HG03469 (cell line): ENCODE results near the gene FAF1.

Source experiments
- ATAC-seq: cut with Tn5 transposase; IDR thresholded peaks from one replicate; pipeline ENCODE4 v1.9.1; 2021; ENCODE audit warnings: mild to moderate bottlenecking, moderate library complexity, moderate number of reproducible peaks; ENCODE audit not compliant: unreplicated experiment

FAF1 gene

DNA sequence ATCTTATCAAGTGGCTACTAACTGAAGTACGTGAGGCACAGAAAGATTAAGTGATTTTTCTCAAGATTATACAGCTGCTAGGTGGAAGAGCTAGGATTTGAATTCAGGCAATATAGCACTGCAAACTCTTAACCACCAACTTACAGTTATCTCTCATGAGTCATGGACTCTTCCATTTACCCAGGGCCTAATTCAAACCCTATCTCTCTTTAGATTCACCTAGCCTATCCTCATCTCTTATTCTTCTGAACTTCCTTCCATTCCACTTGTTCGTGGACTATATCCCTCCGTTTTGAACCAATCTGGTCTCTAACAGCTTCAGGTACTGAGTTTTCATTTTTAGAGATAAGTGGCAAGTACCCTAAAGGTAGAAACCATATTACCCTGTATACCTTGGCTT lies 444.0 kb downstream of the FAF1 start:
- ATAC-seq: no peak

- no peak for ATAC-seq
Measured at GRCh38 chr1:50508040-50508586, 452.0 kb downstream of the FAF1 start.

- no peak for ATAC-seq
Measured at GRCh38 chr1:50505427-50505826, 454.6 kb downstream of the FAF1 start.

DNA sequence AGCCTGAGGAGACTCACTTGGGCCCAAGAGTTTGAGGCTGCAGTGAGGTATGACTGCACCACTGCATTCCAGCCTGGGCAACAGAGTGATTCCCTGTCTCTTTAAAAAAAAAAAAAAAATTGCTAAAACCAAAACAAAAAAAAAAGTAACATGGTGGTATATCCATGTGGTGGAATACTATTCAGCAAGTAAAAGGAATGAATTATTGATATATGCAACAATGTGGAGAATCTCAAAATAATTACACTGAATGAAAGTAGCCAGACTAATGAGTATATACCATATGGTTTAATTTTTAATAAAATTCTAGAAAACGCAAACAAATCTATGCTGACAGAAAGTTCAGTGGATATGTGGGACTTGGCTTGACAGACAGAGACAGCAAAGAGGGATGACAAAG lies 456.6 kb downstream of the FAF1 start:
- no peak for ATAC-seq

GRCh38 chr1:50502147-50502546 lies 457.9 kb downstream of the FAF1 start:
- no peak for ATAC-seq

- ATAC-seq: no peak
Measured at GRCh38 chr1:50497007-50497406, 463.1 kb downstream of the FAF1 start.

GRCh38 chr1:50493710-50494109 lies 466.4 kb downstream of the FAF1 start:
- no peak for ATAC-seq

- no peak for ATAC-seq
Measured at GRCh38 chr1:50492142-50492541, 467.9 kb downstream of the FAF1 start.

- ATAC-seq: no peak
Measured at GRCh38 chr1:50491142-50491541, 468.9 kb downstream of the FAF1 start.

DNA sequence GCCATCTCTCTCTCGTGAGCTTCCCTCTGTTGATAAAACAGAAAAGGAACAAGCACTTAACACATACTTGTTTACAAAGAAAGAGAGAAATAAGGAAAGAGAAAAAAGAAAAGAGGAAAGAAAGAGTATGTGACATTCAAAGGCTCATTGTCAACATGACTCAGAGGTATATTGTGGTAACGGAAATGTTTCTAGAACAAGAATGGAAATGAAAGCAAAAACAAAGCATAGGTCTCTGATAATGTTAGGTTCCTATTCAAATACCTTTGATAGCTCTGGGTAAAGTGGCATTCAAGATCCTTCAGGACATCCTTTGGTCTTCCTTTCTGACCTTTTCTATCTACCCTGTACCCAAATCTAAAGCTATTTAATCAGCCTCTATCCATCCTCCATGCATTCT lies 469.4 kb downstream of the FAF1 start:
- no peak for ATAC-seq

DNA sequence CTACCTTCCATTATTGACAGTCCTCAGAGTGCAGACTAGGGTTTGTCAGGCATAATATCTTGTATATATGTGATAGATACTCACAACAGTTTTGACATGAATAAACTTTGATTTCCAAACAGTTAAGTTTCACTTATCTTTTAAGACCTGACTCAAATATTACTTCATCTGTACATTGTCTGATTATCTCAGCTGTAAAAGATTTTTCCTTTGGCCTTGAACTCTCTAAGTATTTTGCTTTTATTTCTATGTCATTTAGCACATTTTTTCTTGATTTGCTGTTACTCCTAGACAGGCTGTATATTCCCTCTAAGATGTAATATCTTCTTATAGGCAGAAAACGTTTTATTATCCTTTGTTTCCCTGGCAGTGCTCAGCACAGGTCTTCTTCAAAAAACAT lies 471.2 kb downstream of the FAF1 start:
- no peak for ATAC-seq

GRCh38 chr1:50488356-50488755 lies 471.7 kb downstream of the FAF1 start:
- ATAC-seq: no peak

DNA sequence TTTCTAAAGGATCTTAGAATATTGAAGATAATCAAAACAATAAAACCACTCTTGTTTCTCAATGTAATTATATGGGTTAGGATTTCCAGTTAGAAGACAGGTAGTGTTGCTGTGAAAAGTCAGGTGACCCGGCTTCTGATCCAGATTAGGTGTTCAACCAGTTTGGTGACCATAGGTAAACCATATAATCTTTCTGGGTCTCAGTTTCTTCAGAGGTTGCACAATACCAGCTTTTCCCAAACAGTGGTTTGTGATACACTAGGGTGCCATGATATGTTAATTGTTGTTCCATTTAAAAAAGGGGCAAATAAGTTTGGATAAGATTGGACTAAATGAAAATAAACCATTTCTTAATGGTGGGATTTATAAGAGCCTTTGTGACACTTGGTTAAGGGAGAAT lies 472.3 kb downstream of the FAF1 start:
- ATAC-seq: no peak

- ATAC-seq: no peak
Measured at GRCh38 chr1:50481142-50481736, 478.8 kb downstream of the FAF1 start.

- ATAC-seq: no peak
Measured at GRCh38 chr1:50476800-50477199, 483.3 kb downstream of the FAF1 start.

DNA sequence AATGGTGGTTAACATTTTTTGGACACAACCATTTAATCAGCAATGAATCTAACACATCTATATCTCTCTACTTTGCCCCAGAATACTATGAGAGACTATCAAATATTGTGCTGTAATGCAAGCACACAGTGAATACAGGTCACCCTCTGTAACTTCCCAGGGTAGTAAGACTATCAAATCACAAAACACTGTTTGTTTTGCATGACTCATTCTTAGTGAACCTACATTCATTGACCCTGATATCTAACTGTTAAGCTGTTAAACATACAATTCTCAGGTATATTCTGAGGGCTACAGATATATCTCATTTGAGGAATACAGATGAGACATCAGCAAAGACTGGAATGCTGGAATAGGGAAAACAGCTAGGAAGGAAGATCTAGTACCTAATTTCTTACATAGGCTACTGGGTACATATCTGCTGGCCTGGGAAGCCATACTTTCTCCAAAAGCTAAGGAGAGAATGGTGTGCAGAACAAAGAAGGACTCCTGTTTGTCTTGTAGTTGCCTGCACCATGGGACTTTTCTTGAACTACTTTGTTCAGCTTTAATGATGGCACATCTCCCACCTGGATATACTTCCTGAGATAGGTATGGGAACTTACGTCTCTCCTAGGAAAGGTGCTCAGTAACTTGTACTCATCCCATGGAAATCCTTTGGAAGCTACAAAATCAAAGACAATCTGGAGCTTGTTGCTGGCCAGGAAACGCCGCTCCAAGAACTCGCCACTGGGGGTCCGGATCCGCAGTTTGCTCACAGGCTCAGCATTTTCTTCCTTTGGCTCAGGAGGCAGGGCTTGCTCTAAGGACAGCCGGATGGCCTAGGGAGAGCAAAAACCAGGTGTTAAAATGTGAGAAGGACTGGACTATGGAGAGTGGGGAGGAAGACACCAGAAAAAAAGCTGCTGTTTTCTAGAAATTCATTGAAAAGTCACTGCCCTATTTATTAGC lies 484.9 kb downstream of the FAF1 start:
- ATAC-seq: no peak

GRCh38 chr1:50473513-50473912 lies 486.6 kb downstream of the FAF1 start:
- no peak for ATAC-seq

- no peak for ATAC-seq
Measured at GRCh38 chr1:50471967-50472366, 488.1 kb downstream of the FAF1 start.

- no peak for ATAC-seq
Measured at GRCh38 chr1:50462964-50463363, 497.1 kb downstream of the FAF1 start.

- ATAC-seq: no peak
Measured at GRCh38 chr1:50458507-50458906, 501.6 kb downstream of the FAF1 start.

DNA sequence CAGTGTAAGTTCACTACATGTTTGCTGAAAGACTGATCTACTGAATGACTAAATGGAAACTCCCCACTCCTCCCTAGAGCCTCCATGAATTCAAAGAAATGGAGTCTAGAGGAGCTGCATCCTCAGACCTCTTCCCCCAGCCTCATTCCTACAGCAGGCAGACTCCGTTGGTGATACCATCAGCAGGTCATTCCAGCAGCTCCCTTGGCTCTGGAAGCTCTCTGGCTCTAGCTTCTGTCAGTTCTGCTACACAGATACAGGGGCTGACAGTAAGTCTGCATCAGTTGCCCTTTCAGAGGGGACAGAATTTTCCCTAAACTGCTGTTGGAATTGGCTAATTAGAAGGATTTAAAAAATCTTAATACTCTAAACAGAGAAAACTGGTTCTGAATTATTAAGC lies 505.2 kb downstream of the FAF1 start:
- ATAC-seq: no peak

DNA sequence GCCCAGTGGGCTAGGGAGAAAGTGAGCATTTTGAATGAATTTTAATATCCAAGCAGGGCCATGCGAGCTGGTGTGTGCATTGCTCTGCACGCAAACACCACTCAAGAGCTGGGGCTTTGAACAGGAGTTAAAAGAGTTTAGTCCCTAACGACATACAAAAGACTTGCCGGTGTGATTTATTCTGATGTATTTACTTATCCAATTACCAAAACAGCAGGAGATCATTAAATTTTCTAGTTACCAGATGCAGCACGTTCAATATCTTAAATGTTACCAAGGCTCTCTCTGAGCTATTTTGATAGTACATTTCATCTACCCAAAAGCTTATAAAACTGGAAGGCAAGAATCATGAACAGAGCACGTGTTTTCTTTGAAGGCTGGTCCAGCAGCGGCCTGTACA lies 506.8 kb downstream of the FAF1 start:
- ATAC-seq: no peak
